ENCODE measurements around the gene SRBD1. TPM values are rescaled to one million over a fixed set of nuclear protein-coding genes. Genes with fewer than 3 reads are reported as not detected.

Gene SRBD1
- polyA plus RNA-seq, 1 donor from 2014 or later, result 5.3 TPM

DNA sequence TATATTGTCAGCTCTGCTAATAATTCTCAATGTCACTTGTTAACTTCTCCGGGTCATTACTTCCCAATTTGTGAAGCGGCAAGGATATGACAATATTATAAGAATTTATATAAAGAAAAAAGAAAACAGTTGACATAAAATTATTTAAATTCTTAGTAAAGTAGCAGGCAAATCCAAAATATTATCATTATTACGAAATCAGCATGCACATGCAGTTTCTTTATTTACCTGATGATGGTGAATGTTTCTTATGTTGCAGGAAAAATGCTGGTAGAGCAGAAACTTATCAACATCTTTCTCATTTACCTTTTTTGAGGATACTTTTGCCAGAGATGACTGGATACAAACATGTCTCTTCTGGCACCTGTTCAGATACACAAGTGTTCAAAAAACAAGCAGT lies 38.1 kb downstream of the SRBD1 start:
- Histone ChIP-seq H3K79me2 (replicated peaks; ENCODE audit: insufficient read depth, low read length) (no peaks in the 10 kb centered on the region), H3K27ac (ENCODE audit: low read length) (no peak overlapping the region), H4K20me1 (ENCODE audit: insufficient read depth) (no peaks in the 10 kb centered on the region), H3K27me3 (ENCODE audit: insufficient read depth, low read depth, low read length) (no peaks in the 10 kb centered on the region), H2AFZ (ENCODE audit: low read depth, low read length) (no peak overlapping the region), H3K4me2 (ENCODE audit: low read length) (no peak overlapping the region), H3K9me2 (ENCODE audit: insufficient read depth, low read length) (no peaks in the 10 kb centered on the region), H3K9ac (ENCODE audit: low read length) (no peak overlapping the region), H3K36me3 (ENCODE audit: insufficient read depth, low read length) (no peaks in the 10 kb centered on the region), H3F3A (ENCODE audit: insufficient read depth, low read length, poor library complexity, severe bottlenecking) (no peaks in the 10 kb centered on the region), H3K9me3 (ENCODE audit: low read length) (no peaks in the 10 kb centered on the region), H3K4me3 (ENCODE audit: low read length) (no peak overlapping the region)
- TF ChIP-seq POLR2AphosphoS5 (IDR thresholded peaks at IDR 0.05) (no peak), TAF1 (IDR thresholded peaks at IDR 0.05; ENCODE audit: low read depth) (no peak), REST (IDR thresholded peaks at IDR 0.05; ENCODE audit: borderline replicate concordance) (no peak), RAD21 (conservative IDR thresholded peaks at IDR 0.05) (no peak)

DNA sequence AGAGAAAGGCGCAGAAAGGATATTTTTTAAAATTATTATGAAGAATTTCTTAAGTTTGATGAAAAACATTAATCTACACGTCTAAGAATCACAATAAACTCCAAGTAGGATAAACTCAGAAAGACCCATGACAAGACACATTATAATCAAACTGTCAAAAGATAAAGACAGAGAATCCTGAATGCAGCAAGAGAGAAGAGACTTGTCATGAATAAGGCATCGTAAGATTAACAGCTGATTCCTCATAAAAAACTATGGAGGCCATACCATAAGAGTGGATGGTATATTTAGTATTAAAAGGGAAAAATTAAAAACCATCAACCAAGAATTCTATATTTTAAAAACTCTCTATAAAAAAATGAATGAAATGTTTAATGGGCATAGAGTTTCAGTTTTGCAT lies 39.1 kb downstream of the SRBD1 start:
- Histone ChIP-seq H3K27me3 (ENCODE audit: insufficient read depth, low read depth, low read length) (no peaks in the 10 kb centered on the region), H3K9me3 (ENCODE audit: low read length) (no peaks in the 10 kb centered on the region), H3K9me2 (ENCODE audit: insufficient read depth, low read length) (no peaks in the 10 kb centered on the region), H2AFZ (ENCODE audit: low read depth, low read length) (no peak overlapping the region), H3K36me3 (ENCODE audit: insufficient read depth, low read length) (no peaks in the 10 kb centered on the region), H3K79me2 (replicated peaks; ENCODE audit: insufficient read depth, low read length) (no peaks in the 10 kb centered on the region), H4K20me1 (ENCODE audit: insufficient read depth) (no peaks in the 10 kb centered on the region), H3K9ac (ENCODE audit: low read length) (no peak overlapping the region), H3F3A (ENCODE audit: insufficient read depth, low read length, poor library complexity, severe bottlenecking) (no peaks in the 10 kb centered on the region), H3K27ac (ENCODE audit: low read length) (no peak overlapping the region), H3K4me2 (ENCODE audit: low read length) (no peak overlapping the region), H3K4me3 (ENCODE audit: low read length) (no peak overlapping the region)
- TF ChIP-seq POLR2AphosphoS5 (IDR thresholded peaks at IDR 0.05) (no peak), TAF1 (IDR thresholded peaks at IDR 0.05; ENCODE audit: low read depth) (no peak), REST (IDR thresholded peaks at IDR 0.05; ENCODE audit: borderline replicate concordance) (no peak), SMC3 (conservative IDR thresholded peaks at IDR 0.05; ENCODE audit: poor library complexity) (no peak), RAD21 (conservative IDR thresholded peaks at IDR 0.05) (no peak), EZH2 (IDR thresholded peaks at IDR 0.05; ENCODE audit: borderline replicate concordance, insufficient read depth, low read length, poor library complexity, severe bottlenecking) (no peak), MXI1 (conservative IDR thresholded peaks at IDR 0.05; ENCODE audit: poor library complexity, severe bottlenecking) (no peak), EP300 (conservative IDR thresholded peaks at IDR 0.05; ENCODE audit: poor library complexity, severe bottlenecking) (no peak)

Measured in neural cell (in vitro differentiated cells).